ENCODE results near the gene KLHL6. TPM values are rescaled to one million over a fixed set of nuclear protein-coding genes. Genes with fewer than 3 reads are reported as not detected.

Gene KLHL6
- polyA plus RNA-seq, 1 of the 3 experiments (the other 2 are of a cell fraction): not detected

GRCh38 chr3:183485585-183485984 is 69.9 kb downstream of the KLHL6 start:
- no peaks in the 10 kb centered on the region for H3K79me2 ChIP-seq (ENCODE audit: insufficient read depth)
- H3K4me2 ChIP-seq: no peak overlapping the region
- ChIA-PET POLR2A (no interaction called here), CTCF (interaction anchor here (0.8 to 1.4 kb wide), 5 partner anchors 12 to 281 kb away, joined by 3 to 6 read pairs (median 4); no protein-coding TSS in a partner anchor)
- H4K20me1 ChIP-seq (ENCODE audit: insufficient read depth): no peaks in the 10 kb centered on the region
- DNase-seq: no peak
- H3K9ac ChIP-seq: no peak overlapping the region
- no peaks in the 10 kb centered on the region for H3K36me3 ChIP-seq (replicated peaks in 1 of 2; ENCODE audit: control insufficient read depth in 1 of 2, insufficient read depth in 2 of 2, low read length in 1 of 2)
- no peak overlapping the region for H3K4me3 ChIP-seq (ENCODE audit: low read depth in 2 of 2, low read length in 1 of 2)
- no peak for TF ChIP-seq NFIC (IDR thresholded peaks at IDR 0.05; ENCODE audit: borderline replicate concordance)
- TF ChIP-seq TCF12 (IDR thresholded peaks at IDR 0.05): no peak
- TF ChIP-seq POLR2AphosphoS5 (IDR thresholded peaks at IDR 0.05; ENCODE audit: low read depth, low read length): no peak
- no peak for TF ChIP-seq PBX3 (IDR thresholded peaks at IDR 0.05)
- TF ChIP-seq CHD2 (IDR thresholded peaks at IDR 0.05; ENCODE audit: low read length, partially characterized antibody): no peak
- TF ChIP-seq ZBTB33 (IDR thresholded peaks at IDR 0.05; ENCODE audit: borderline replicate concordance, low read depth): no peak
- TF ChIP-seq USF1 (IDR thresholded peaks at IDR 0.05; ENCODE audit: borderline replicate concordance, low read depth): no peak
- no peak for TF ChIP-seq TEAD4 (IDR thresholded peaks at IDR 0.05; ENCODE audit: borderline replicate concordance, insufficient read depth)
- no peak for TF ChIP-seq ELF1 (IDR thresholded peaks at IDR 0.05)
- TF ChIP-seq JUND (IDR thresholded peaks at IDR 0.05): no peak
- no peak for TF ChIP-seq GABPA (IDR thresholded peaks at IDR 0.05; ENCODE audit: low read depth)
- TF ChIP-seq SIN3A (IDR thresholded peaks at IDR 0.05; ENCODE audit: borderline replicate concordance, low read depth, low read length): no peak
- TF ChIP-seq SMC3 (IDR thresholded peaks at IDR 0.05; ENCODE audit: low read depth, low read length): no peak
- TF ChIP-seq RFX5 (IDR thresholded peaks at IDR 0.05; ENCODE audit: low read length): no peak
- no peak for TF ChIP-seq NRF1 (IDR thresholded peaks at IDR 0.05; ENCODE audit: low read depth, low read length)
- TF ChIP-seq FOSL2 (IDR thresholded peaks at IDR 0.05; ENCODE audit: borderline replicate concordance, low read depth): no peak
- no peak for TF ChIP-seq RCOR1 (IDR thresholded peaks at IDR 0.05; ENCODE audit: low read length)
- no peaks in the 10 kb centered on the region for H3K27me3 ChIP-seq (ENCODE audit: insufficient read depth)
- H3F3A ChIP-seq (replicated peaks; ENCODE audit: insufficient read depth): no peaks in the 10 kb centered on the region
- no peaks in the 10 kb centered on the region for H3K9me3 ChIP-seq
- no peak overlapping the region for H3K27ac ChIP-seq (ENCODE audit: low read depth in 2 of 2, low read length in 1 of 2)
- no peaks in the 10 kb centered on the region for H3K9me2 ChIP-seq
- peaks cover 0 to 3% of the 10 kb centered on the region in 2 experiments; a peak in 1 of 4 replicates for H3K4me1 ChIP-seq (ENCODE audit: control insufficient read depth in 1 of 2, insufficient read depth in 2 of 2, low read depth in 1 of 2, low read length in 1 of 2)
- 86% methylated on average over 6 of the region's 6 CpGs for WGBS (ENCODE audit: low lambda C conversion rate)
- no peak overlapping the region for H2AFZ ChIP-seq (ENCODE audit: low read depth)

Data from SK-N-SH (cell line).